Islet of Langerhans (tissue), 1 donor: ENCODE measurements around the gene ZMYM3.
"Not testable (repeated sequence)": the region's sequence is repeated elsewhere in the genome, so short reads cannot be mapped to it uniquely, and the experiment has no call there.

Experiments
- FAIRE-seq: peaks from one replicate; lab custom pipeline; 2011; peaks lifted over from hg19 to GRCh38; lab: Jason Lieb, UNC

The ZMYM3 gene

GRCh38 chrX:71254092-71254963 lies at the start of gene ZMYM3:
TSS of gene ZMYM3 (minus strand) at chrX:71254140. CDS start at chrX:71253255, 885 bp downstream.
- no peak for FAIRE-seq

DNA sequence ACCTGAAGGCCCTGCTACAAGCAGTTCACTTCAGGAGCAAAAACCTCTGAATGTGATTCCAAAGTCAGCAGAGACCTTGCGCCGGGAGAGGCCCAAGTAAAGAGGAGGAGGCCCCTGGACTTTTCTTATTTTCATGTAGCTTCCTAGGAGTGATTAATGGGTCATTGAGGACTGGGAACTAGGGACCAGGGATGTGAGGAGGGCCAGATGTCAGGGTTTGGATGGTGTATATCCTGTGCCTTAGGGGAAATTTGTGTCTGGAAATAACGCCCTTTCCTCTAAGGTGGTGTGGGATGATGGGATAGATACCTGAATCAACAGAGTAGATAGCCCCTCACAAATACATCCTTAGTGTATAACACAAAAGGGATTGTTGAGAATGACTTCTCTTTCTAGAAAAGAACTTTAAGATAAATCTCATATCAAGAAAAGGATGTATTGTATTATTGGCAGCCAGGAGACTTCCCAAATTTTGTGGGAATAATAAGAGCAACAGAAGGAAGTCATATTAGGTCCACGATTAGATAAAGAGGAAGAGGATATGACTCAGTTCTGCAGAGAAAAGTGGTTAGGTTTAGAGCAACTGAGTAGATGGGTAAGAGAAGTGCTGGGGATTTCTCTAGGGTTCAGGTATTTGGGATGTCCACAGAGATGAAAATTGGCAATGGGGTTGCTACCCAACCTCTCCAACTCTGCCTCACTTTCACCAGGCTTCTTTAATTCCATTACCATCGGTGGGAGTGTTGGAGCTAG lies 48.7 kb upstream of the ZMYM3 start:
- no peak for FAIRE-seq

DNA sequence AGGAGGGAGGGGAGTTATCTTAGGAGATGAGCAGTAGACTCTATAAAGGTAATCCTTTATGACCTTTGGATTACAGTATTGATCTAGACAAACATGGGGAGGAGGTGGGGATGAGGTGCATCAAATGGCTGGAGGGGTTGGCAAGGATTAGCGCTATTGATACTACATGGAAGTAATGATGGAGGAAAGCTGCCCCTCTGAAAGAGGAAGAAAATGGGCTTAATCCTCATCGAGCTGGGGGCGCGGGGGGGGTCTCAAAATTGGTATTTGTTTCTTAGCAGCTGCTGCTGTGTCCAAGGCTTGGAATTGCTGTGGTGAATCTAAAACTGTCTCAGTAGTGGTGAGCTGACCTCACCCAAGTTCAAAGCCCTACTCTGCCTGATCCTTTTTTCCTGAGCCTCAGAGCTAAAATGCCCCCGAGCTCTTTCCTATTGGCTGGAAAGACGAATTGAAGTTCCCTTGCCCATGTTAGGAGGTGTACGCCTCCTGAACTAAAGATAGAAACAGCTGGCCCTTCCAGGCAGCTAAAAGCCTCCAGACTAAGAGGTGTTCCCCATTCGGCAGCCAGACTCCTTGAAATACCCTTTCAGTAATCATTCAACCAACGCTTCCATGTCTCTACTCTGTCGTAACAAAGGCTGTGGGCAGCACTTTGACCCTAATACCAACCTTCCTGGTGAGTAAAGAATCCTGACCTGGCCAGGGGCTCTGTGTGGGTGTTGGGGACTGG lies 47.4 kb upstream of the ZMYM3 start, which contains the start of gene ITGB1BP2:
TSS of gene ITGB1BP2 (plus strand) at position 556 of the 730 bp plus-strand sequence. CDS start at position 613, 57 bp downstream.
- no peak for FAIRE-seq

- not testable (repeated sequence) for FAIRE-seq
Observed at GRCh38 chrX:71300495-71300894, 46.6 kb upstream of the ZMYM3 start.

DNA sequence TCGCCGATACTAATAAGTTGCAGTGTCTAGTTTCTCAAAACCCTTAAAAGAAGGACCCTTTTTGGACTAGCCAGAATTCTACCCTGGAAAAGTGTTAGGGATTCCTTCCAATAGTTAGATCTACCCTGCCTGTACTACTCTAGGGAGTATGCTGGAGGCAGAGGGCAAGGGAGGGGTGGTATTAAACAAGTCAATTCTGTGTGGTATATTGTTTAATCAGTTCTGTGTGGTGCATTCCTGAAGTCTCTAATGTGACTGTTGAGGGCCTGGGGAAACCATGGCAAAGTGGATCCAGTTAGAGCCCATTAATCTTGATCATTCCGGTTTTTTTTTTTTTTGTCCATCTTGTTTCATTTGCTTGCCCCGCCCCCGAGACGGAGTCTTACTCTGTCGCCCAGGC lies 46.1 kb upstream of the ZMYM3 start:
- not testable (repeated sequence) for FAIRE-seq

- FAIRE-seq, result no peak
Observed at GRCh38 chrX:71298119-71298518, 44.2 kb upstream of the ZMYM3 start.

DNA sequence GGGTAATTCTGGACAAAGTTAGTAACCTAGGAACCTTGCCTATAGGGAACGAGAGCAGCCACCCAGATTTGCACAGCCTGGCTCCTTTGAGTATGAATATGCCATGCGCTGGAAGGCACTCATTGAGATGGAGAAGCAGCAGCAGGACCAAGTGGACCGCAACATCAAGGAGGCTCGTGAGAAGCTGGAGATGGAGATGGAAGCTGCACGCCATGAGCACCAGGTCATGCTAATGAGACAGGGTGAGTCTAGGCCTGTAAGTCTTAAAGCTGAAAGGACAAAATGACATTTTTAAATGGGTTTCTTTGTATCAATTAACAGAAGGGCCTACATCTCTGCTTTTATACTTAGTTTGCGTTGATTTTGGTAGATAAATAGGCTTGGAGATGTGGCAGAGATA lies 42.9 kb upstream of the ZMYM3 start:
- no peak for FAIRE-seq

DNA sequence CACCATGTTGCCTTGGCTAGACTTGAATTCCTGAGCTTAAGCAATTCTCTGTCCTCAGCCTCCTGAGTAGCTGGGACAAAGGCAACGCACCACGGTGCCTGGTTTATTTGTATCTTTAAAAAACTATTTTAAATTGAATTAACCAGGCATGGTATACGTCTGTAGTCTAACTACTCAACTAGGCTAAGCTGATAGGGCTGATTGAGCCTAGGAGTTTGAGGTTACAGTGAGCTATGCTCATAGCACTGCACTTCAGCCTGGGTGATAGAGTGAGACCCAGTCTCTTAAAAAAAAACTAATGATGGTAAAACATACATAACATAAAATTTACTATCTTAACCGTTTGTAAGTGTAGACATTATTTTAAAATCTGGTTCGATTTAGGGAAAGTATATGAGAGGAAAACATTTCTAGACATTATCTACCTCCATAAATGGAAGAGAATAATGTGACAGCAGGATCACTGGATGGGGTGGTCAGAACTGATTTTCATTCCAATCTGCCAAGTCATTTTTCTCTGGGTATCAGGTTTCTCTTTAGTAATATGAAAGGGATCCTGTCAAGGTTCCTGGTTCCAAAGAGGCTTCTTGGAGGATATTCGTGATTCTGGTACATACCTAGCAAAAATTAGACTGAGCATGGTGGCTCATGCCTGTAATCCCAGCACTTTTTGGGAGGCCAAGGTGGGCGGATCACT lies 38.9 kb upstream of the ZMYM3 start:
- no peak for FAIRE-seq

DNA sequence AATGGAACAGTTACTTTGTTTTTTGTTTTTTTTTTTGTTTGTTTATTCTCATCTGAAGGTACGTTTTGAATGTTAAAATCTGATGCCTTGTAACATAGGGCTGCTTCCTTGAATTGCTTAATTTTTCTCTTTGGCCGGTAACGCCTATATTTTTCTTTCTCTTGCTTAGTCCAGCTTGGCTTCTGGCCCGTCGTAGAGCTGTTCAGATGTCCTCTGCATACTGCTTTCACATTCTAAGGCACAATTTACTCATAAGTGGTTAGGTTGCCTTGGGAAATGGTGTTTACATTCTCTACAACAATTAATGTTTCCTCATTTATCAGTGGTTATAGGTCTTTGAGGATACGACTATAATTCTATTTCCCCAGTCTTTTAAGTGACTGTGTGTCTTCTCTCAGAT lies 37.4 kb upstream of the ZMYM3 start:
- FAIRE-seq, result no peak

DNA sequence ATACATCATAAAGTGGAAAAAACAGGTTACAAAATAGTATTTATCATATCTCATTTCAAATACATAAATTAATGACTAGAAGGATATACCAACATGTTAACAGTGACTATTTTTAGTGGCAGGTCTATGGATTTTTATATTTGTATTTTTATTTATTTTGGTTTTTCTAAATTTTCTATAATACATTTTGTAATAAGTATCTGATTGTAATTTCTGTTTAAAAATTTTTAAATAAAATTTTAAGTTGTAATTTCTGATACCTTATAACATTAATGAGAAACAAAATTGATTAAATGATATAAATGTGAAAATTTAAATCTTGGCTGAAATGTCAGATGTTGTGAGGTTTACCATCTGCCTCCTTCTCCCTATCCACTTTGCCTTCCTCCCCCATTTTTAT lies 32.0 kb upstream of the ZMYM3 start:
- FAIRE-seq, result no peak

DNA sequence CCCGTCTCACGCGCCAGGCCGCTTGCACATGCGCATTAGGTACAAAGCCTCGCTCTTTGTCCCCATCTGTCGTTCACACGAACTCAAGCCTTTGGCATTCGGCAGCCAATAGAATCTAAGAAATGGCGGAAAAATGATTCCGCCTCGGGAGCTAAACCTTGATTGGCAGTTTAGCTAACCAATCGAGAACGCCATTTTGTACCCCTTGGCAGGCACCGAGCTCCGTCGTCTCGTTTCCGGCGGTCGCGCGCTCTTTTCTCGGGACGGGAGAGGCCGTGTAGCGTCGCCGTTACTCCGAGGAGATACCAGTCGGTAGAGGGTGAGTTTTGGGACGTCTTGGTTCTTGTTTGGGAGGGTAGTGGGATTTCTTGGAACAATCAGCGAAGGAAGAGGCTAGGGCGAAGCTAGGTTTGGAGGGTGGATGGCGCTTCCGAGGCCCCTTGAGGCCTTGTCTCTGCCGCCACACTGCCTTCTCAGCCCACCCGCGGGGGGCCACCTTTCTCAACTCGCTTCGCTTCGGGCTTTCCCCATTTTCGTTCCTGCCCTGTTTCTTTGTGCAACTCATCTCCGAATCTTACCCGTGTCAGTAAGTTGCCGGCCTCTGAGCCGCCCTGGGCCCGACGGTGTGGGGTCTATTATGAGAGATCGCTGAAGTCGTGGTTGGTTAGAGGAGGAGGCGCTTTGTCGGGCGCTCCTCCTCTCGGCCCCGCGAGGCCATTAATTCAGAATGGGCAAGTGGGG lies 29.6 kb upstream of the ZMYM3 start, which contains the start of gene NONO:
TSS of gene NONO (plus strand) at position 233 of the 741 bp plus-strand sequence. CDS start 7,003 bp downstream, outside the sequence.
- peak; percentile 91 for FAIRE-seq

DNA sequence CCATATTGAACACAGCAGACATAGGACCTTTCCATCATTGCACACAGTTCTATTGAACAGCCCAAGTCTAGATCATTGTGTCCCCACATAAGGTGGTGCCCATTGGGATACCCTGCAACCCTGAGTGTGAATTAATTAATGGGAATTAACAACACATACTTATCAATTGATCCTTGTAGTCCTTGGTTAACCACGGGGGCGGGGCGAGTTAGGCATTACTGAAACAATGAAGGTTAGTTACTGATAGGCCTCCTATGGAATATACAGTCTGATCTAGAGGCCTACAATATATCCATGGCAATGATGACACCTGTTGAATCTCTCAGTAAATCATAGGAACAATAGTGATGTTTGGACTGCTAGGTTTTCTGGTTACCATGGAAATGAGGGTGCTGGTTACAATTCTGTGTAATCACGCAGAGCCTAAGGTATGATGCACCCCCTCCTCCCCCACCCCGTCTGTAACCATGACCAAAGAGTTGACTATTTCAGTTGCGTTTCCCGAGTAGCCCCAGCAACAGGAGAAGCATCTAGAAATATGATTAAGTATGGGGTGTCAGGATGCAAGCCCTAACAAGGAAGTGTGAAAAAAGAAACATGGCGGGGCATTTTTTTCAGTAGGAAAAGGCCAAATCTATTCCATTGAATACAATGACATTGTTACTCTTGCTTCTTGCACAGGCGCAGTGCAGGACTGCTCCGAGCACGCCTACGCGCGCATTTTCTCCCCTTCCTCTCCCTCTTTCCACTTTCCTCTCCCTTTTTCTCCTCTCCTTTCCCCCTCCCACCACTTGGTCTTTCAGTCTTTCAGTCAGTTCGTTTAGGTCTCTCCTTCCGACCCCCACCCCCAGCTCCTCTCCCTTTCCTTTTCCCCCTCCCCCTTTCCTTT lies 28.8 kb upstream of the ZMYM3 start:
- no peak for FAIRE-seq

GRCh38 chrX:71281300-71281699 lies 27.4 kb upstream of the ZMYM3 start:
- FAIRE-seq, result not testable (repeated sequence)

- not testable (repeated sequence) for FAIRE-seq
Observed at GRCh38 chrX:71272313-71272712, 18.4 kb upstream of the ZMYM3 start.

DNA sequence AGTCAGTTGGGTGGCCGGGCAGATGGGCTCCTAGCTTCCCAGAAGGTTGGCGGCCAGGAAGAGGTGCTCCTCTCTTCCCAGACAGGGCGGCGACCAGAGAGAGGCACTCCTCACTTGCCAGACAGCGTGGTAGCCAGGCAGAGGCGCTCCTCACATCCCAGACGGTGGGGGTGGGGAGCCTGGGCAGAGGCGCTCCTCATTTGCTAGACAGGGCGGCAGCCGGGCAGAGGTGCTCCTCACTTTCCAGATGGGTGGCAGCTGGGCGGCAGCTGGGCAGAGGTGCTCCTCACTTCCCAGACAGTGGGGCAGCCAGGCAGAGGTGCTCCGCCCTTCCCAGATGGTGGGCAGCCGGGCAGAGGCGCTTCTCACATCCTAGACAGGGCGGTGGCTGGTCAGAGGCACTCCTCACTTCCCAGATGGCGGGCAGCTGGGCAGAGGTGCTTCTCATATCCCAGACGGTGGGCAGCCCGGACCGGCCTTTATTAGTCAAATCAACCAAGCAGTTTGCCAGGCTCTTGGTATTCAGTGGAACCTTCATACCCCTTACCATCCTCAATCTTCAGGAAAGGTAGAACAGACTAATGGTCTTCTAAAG lies 16.0 kb upstream of the ZMYM3 start:
- no peak for FAIRE-seq

GRCh38 chrX:71268624-71269023 lies 14.7 kb upstream of the ZMYM3 start:
- not testable (repeated sequence) for FAIRE-seq

DNA sequence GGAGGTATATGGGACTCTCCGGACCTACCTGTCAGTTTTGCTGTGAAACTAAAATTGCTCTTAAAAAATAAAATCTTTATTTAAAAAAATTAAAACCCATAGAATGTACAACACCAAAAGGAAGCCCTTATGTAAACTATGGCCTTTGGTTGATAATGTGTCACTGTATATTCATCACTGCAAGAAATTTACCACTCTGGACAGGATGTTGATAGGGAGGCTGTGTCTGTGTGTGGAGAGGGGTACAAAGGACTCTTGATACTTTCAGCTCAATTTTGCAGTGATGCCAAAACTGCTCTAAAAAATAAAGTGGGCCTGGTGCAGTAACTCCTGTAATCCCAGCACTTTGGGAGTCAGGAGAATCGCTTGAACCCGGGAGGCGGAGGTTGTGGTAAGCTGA lies 2.9 kb upstream of the ZMYM3 start:
- FAIRE-seq, result no peak

- FAIRE-seq, result no peak
Observed at GRCh38 chrX:71256051-71256450, 2.1 kb upstream of the ZMYM3 start.

- FAIRE-seq, result no peak
Observed at GRCh38 chrX:71253253-71254091, 468 bp downstream of the ZMYM3 start.
